WI38 (cell line): ENCODE measurements around the gene HECW1.

Experiments used
- H3K4me3 ChIP-seq: 2 replicates; pipeline ENCODE4 v1.5.1; 2011; ENCODE audit warnings: low read depth, mild to moderate bottlenecking, control low read depth, low read length
- TF ChIP-seq, protein P1 (sequence below): IDR thresholded peaks from 2 replicates; pipeline ENCODE4 v1.5.1; 2012; ENCODE audit warnings: low read depth, mild to moderate bottlenecking, control low read depth, low read length

Gene HECW1

GRCh38 chr7:43148161-43148731, 35.8 kb downstream of the HECW1 start:
- H3K4me3 ChIP-seq = no peak overlapping the region
- TF ChIP-seq, protein P1, sequence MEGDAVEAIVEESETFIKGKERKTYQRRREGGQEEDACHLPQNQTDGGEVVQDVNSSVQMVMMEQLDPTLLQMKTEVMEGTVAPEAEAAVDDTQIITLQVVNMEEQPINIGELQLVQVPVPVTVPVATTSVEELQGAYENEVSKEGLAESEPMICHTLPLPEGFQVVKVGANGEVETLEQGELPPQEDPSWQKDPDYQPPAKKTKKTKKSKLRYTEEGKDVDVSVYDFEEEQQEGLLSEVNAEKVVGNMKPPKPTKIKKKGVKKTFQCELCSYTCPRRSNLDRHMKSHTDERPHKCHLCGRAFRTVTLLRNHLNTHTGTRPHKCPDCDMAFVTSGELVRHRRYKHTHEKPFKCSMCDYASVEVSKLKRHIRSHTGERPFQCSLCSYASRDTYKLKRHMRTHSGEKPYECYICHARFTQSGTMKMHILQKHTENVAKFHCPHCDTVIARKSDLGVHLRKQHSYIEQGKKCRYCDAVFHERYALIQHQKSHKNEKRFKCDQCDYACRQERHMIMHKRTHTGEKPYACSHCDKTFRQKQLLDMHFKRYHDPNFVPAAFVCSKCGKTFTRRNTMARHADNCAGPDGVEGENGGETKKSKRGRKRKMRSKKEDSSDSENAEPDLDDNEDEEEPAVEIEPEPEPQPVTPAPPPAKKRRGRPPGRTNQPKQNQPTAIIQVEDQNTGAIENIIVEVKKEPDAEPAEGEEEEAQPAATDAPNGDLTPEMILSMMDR = no peak

DNA sequence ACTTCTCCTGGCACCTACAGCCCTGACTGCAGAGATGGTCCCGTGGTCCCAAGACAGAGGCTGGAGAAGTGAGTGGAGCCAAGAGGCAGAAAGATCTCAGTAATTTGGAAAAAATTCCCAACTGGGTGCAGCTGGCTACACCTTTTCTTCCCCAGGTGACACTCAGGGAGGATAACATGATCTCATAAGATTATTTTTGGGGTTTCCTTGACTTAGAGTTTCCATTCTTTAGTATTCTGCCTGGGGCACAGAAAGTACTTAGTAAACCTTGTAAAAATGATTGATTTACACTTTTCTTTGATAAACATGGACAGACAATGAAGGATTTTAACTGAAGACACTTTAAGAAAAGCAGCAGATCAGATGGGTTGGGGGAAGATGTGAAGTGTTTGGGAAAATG, 38.6 kb downstream of the HECW1 start:
- TF ChIP-seq, protein P1 = no peak
- no peak overlapping the region for H3K4me3 ChIP-seq

GRCh38 chr7:43152696-43153095, 40.2 kb downstream of the HECW1 start:
- TF ChIP-seq, protein P1 = no peak
- no peak overlapping the region for H3K4me3 ChIP-seq

DNA sequence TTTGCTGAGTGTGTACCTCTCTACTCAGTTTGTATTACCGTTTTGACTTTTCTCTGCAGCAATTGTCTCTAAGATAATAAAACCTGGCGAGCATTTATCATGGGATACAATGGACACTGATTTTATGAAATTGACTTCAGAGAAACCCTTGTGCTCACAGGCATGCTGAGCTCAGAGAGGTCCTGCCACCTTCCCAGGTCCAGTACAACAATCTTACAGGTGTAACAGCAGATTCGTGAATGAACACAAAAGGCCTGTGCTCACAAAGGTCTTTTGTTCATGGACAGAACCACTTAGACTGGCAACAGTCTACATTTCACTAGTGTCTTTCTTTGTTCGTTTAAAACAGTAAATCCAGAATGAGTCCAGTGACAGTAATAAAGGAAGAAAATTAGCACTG, 43.2 kb downstream of the HECW1 start:
- H3K4me3 ChIP-seq = no peak overlapping the region
- TF ChIP-seq, protein P1 = no peak

- no peak overlapping the region for H3K4me3 ChIP-seq
- TF ChIP-seq, protein P1 = no peak
These were observed 51.4 kb downstream of the HECW1 start for GRCh38 chr7:43163885-43164284.

DNA sequence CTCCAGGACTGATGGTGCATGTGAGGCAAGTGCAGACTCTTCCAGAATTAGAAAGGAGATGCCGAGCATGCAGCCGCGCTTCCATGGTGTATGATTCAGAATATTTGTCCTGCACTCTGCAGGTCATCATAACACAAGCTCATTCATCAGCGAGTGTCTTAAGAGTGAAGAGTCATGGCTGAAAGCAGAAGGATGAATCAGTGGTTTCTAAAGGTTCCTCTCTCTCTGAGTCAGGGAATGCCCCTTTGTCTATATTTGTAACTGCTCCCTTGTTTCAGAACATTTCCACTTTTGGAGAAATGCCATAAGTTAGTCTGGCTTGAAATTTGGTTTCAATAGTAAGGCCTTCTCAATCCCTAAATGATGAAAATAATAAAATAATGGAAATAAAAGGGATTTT, 52.3 kb downstream of the HECW1 start:
- no peak overlapping the region for H3K4me3 ChIP-seq
- TF ChIP-seq, protein P1 = no peak

- TF ChIP-seq, protein P1 = no peak
- no peak overlapping the region for H3K4me3 ChIP-seq
These were observed 54.2 kb downstream of the HECW1 start for GRCh38 chr7:43166686-43167085.
